ENCODE results near the gene NEDD8.

The NEDD8 gene

DNA sequence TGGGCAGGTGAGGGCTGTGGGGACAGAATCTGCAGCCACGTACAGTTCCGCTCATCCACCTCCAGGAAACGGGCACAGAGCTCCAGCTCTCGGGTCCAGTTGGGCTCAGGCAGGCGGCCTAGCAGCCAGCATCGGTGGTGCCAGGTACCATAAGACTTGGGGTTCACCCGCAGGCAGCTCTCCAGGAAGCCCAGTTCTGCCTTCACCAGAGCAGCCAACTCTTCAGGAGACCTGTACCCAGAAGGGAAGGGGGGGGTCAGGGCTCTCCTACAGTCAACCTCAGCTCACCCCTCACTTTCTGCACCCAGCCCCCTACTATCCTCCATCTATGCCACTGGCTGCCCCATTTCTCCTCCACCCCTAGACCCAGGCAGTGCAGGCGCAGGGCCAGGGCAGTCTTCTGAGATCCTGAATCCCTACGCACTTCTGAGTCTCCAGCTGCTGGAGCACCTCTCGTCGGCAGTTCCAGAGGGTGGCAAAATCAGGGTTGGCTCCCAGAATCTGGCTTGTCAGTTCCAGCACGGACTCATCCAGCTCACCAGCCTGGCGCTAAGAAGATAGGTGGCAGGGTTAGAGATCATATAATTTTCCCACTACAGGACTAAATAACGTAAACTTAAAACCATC is 37.9 kb upstream of the NEDD8 start:
- peaks cover 15% of the 10 kb centered on the region for H3K36me3 Mint-ChIP-seq (ENCODE audit: low read depth)
- no peak overlapping the region for H3K27ac Mint-ChIP-seq
- H3K4me3 Mint-ChIP-seq = peak overlapping the region; percentile 83
- H3K4me1 Mint-ChIP-seq (ENCODE audit: low read depth) = peaks cover 42% of the 10 kb centered on the region
- no peaks in the 10 kb centered on the region for H3K9me3 Mint-ChIP-seq
- H3K27me3 Mint-ChIP-seq = no peaks in the 10 kb centered on the region

GRCh38 chr14:24269368-24269767 is 37.2 kb upstream of the NEDD8 start:
- H3K36me3 Mint-ChIP-seq (ENCODE audit: low read depth) = peaks cover 15% of the 10 kb centered on the region
- no peaks in the 10 kb centered on the region for H3K27me3 Mint-ChIP-seq
- peaks cover 38% of the 10 kb centered on the region for H3K4me1 Mint-ChIP-seq (ENCODE audit: low read depth)
- no peak overlapping the region for H3K27ac Mint-ChIP-seq
- H3K4me3 Mint-ChIP-seq = no peak overlapping the region
- H3K9me3 Mint-ChIP-seq = no peaks in the 10 kb centered on the region

- H3K9me3 Mint-ChIP-seq = no peaks in the 10 kb centered on the region
- no peak overlapping the region for H3K27ac Mint-ChIP-seq
- H3K36me3 Mint-ChIP-seq (ENCODE audit: low read depth) = peaks cover 15% of the 10 kb centered on the region
- peaks cover 27% of the 10 kb centered on the region for H3K4me1 Mint-ChIP-seq (ENCODE audit: low read depth)
- H3K27me3 Mint-ChIP-seq = no peaks in the 10 kb centered on the region
- H3K4me3 Mint-ChIP-seq = no peak overlapping the region
Observed at GRCh38 chr14:24268225-24268624, 36.1 kb upstream of the NEDD8 start.

- no peaks in the 10 kb centered on the region for H3K27me3 Mint-ChIP-seq
- H3K4me1 Mint-ChIP-seq (ENCODE audit: low read depth) = peaks cover 20% of the 10 kb centered on the region
- peaks cover 15% of the 10 kb centered on the region for H3K36me3 Mint-ChIP-seq (ENCODE audit: low read depth)
- H3K27ac Mint-ChIP-seq = no peak overlapping the region
- H3K9me3 Mint-ChIP-seq = no peaks in the 10 kb centered on the region
- no peak overlapping the region for H3K4me3 Mint-ChIP-seq
Observed at GRCh38 chr14:24267516-24267915, 35.3 kb upstream of the NEDD8 start.

GRCh38 chr14:24266344-24267244 is 34.4 kb upstream of the NEDD8 start:
- Mint-ChIP-seq H3K4me3 (no peak overlapping the region), H3K27ac (no peak overlapping the region), H3K36me3 (ENCODE audit: low read depth) (peaks cover 15% of the 10 kb centered on the region)

DNA sequence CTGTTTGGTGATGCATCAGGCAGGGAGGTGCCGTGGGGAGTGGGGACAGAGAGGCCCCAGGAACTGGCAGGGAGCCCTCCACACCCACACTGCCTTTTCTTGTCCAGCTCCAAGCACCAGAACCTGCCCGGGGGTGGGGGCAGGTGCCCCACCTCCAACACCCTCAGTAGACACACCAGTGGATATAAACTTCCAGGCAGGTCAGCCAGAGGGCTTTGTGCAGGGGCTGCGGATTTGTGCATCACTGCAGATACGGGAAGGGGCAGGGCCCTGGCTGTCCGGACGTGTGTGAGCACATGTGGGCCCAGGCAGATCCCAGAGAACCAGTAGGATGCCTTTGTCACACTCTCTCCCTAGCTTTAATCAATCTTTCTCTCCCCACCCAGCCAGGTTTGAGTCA is 32.1 kb upstream of the NEDD8 start:
- no peaks in the 10 kb centered on the region for H3K9me3 Mint-ChIP-seq
- no peaks in the 10 kb centered on the region for H3K27me3 Mint-ChIP-seq
- H3K27ac Mint-ChIP-seq = no peak overlapping the region
- no peaks in the 10 kb centered on the region for H3K4me1 Mint-ChIP-seq (ENCODE audit: low read depth)
- peaks cover 19% of the 10 kb centered on the region for H3K36me3 Mint-ChIP-seq (ENCODE audit: low read depth)
- no peak overlapping the region for H3K4me3 Mint-ChIP-seq

More at GRCh38 chr14:24266344-24267244, 34.4 kb upstream of the NEDD8 start:
- Mint-ChIP-seq H3K27me3 (no peaks in the 10 kb centered on the region), H3K9me3 (no peaks in the 10 kb centered on the region), H3K4me1 (ENCODE audit: low read depth) (peaks cover 10% of the 10 kb centered on the region)

GRCh38 chr14:24263848-24264247 is 31.7 kb upstream of the NEDD8 start:
- Mint-ChIP-seq H3K9me3 (no peaks in the 10 kb centered on the region), H3K4me1 (ENCODE audit: low read depth) (no peaks in the 10 kb centered on the region), H3K36me3 (ENCODE audit: low read depth) (peaks cover 19% of the 10 kb centered on the region)

DNA sequence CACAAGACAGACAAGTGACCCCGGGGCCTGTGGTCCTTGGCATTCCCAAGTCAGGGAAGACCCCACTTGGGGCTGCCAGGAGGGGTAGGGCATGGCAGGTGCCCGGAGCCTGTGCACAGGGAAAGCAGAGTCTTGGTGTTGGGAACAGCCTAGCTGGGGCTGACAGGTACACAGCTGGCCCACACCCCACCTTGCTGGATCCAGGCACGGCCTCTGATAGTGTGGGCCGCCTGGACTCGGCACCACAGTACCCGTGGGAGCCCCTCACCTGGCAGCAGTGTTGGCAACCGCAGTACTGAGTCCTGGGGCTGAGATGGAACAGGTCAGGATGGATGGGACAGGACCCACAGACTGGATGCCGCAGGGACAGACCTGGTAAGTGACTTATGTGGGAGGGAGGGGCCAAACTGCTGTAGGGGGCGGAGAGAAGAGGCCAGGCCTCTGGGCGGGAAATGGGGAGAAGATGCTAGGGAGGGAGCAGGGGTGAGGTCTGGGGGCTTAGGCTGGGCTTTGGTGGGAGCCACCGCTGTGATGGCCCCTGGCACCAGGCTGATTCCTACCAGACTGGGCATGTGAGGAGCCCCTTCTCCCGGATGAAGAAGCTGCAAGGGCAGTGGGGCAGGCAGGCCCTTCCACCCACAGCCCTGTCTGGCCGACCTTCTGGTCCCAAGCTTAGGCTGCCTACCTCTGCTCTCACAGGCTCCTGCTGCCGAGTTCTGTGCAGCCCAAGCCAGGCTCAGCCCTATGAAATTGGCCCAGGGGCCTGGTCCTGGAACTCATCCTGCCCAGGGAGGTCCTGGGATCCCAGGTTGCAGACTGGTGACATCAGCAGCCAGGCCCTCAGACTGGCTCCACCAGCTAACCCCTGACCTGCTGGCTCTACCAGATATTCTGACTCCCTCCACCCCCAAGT is 30.9 kb upstream of the NEDD8 start, which contains the start of gene TGM1:
Gene TGM1 (minus strand): TSS at position 357 of the 913 bp plus-strand sequence. CDS start 825 bp downstream, outside the sequence.
- Mint-ChIP-seq H3K4me1 (ENCODE audit: low read depth) (no peaks in the 10 kb centered on the region), H3K27me3 (no peaks in the 10 kb centered on the region), H3K4me3 (no peak within 1 kb of the TSS), H3K27ac (no peak within 1 kb of the TSS), H3K36me3 (ENCODE audit: low read depth) (peaks cover 19% of the 10 kb centered on the region), H3K9me3 (no peaks in the 10 kb centered on the region)

More at GRCh38 chr14:24263848-24264247, 31.7 kb upstream of the NEDD8 start:
- Mint-ChIP-seq H3K4me3 (no peak overlapping the region), H3K27me3 (no peaks in the 10 kb centered on the region), H3K27ac (no peak overlapping the region)

DNA sequence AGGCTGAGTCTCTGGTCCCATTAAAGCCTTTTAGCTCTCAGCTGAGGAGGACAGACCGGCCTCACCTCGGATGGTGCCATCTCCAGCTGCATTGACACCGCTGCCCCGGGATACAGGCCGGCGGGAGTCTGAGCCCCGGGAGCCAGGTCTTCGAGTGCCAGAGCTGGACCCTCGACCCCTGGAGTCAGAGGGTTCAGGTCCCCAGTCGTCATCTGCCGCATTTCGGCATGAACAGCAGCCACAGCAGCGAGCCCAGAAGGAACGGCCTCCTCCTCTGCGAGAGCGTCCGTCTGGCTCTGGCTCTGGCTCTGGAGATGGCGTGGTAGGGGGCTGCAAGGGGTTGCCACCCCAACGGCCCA is 29.8 kb upstream of the NEDD8 start:
- H3K27ac Mint-ChIP-seq = no peak overlapping the region
- H3K27me3 Mint-ChIP-seq = no peaks in the 10 kb centered on the region
- H3K9me3 Mint-ChIP-seq = no peaks in the 10 kb centered on the region
- H3K4me3 Mint-ChIP-seq = no peak overlapping the region
- H3K4me1 Mint-ChIP-seq (ENCODE audit: low read depth) = no peaks in the 10 kb centered on the region
- H3K36me3 Mint-ChIP-seq (ENCODE audit: low read depth) = peaks cover 13% of the 10 kb centered on the region

- no peak overlapping the region for H3K4me3 Mint-ChIP-seq
- no peaks in the 10 kb centered on the region for H3K9me3 Mint-ChIP-seq
- H3K4me1 Mint-ChIP-seq (ENCODE audit: low read depth) = no peaks in the 10 kb centered on the region
- no peak overlapping the region for H3K27ac Mint-ChIP-seq
- no peaks in the 10 kb centered on the region for H3K27me3 Mint-ChIP-seq
- peaks cover 8% of the 10 kb centered on the region for H3K36me3 Mint-ChIP-seq (ENCODE audit: low read depth)
Observed at GRCh38 chr14:24261256-24261968, 29.2 kb upstream of the NEDD8 start.

- peaks cover 4% of the 10 kb centered on the region for H3K36me3 Mint-ChIP-seq (ENCODE audit: low read depth)
- H3K9me3 Mint-ChIP-seq = no peaks in the 10 kb centered on the region
- no peaks in the 10 kb centered on the region for H3K4me1 Mint-ChIP-seq (ENCODE audit: low read depth)
- no peak overlapping the region for H3K27ac Mint-ChIP-seq
- H3K27me3 Mint-ChIP-seq = no peaks in the 10 kb centered on the region
- H3K4me3 Mint-ChIP-seq = no peak overlapping the region
Observed at GRCh38 chr14:24260780-24261157, 28.6 kb upstream of the NEDD8 start.

DNA sequence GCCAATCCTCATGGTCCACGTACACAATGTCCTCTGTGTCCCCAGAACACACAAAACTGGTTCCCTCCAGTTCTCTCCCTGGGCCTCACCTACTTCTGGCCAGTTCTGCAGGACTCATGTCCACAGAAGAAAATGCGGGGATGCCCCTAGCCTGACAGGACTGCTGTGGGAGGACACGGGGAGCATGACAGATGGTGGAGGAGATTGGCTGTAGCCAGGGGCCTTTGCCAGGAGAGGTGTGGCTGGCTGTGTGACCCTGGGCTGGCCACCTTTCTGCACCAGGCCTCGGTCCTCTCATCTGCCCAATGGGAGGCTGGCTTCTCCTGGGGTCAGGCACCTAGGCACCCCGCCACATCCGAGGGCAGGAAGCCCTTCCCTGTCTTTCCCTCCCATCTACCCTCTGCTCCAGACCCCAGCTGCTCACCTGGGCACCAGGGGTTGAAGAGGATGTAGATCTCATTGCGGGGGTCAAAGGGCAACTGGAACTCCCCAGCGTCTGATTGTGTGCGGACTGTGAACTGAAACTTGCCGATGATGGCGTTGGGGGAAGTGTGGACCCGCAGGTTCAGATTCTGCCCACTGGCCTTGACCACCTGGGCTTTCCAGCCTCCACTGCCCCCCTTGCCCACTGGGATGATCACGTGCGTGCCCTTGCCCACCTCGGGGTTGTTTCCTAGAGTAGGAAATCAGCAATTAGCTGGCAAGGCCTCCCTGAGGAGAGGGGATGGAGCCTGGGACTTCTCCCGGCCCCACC is 28.0 kb upstream of the NEDD8 start:
- peaks cover 6% of the 10 kb centered on the region for H3K36me3 Mint-ChIP-seq (ENCODE audit: low read depth)
- H3K4me1 Mint-ChIP-seq (ENCODE audit: low read depth) = no peaks in the 10 kb centered on the region
- H3K27me3 Mint-ChIP-seq = no peaks in the 10 kb centered on the region
- no peak overlapping the region for H3K27ac Mint-ChIP-seq
- H3K9me3 Mint-ChIP-seq = no peaks in the 10 kb centered on the region
- H3K4me3 Mint-ChIP-seq = no peak overlapping the region

DNA sequence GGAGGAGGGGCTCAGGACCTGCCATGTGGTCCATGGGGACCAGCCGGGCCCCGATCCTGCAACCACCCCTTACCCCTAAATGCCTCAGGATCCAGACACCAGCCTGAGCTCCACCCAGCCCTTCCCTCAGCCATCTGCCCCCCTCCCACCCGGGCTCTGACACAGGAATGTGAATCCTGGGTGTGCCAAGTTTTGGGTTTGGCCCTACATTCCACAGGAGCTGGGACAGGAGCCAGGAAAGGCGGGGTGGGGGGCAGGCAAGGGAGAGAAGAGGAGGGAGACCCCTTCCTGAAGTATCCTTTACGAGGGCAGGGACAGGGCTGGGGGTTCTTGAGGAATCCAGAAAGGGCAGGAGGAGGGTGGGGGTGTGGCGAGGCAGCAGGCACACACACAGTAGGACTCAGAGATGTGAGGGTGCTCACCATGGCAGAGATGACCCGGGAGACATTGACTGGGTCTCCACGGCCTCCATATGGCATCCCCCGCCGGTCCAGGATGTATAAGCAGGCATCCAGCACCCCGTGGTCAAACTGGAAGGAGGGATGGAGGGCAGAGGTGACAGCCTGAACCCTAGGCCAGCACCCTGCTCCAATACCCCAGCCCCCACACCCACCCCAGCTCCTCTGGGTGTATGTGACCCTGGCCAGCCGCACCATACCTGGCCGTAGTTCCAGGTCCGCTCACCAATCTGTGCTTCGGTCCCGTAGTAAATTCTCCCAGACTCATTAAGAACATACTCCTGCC is 27.3 kb upstream of the NEDD8 start:
- no peaks in the 10 kb centered on the region for H3K4me1 Mint-ChIP-seq (ENCODE audit: low read depth)
- H3K27ac Mint-ChIP-seq = no peak overlapping the region
- no peaks in the 10 kb centered on the region for H3K9me3 Mint-ChIP-seq
- peaks cover 10% of the 10 kb centered on the region for H3K36me3 Mint-ChIP-seq (ENCODE audit: low read depth)
- H3K27me3 Mint-ChIP-seq = no peaks in the 10 kb centered on the region
- H3K4me3 Mint-ChIP-seq = no peak overlapping the region
